Measurements from ENCODE around the gene FN3K. TPM values are rescaled to one million over a fixed set of nuclear protein-coding genes. Genes with fewer than 3 reads are reported as not detected.

FN3K gene
- total and polyA plus RNA-seq, 3 experiments from 2014 or later: 0.79 to 2.3 (median 1.3) TPM

- POLR2A ChIA-PET: no interaction called here
- Histone ChIP-seq H3K9me3 (ENCODE audit: low read length) (no peaks in the 10 kb centered on the region), H3K27ac (ENCODE audit: low read depth, low read length) (no peak overlapping the region), H3K4me1 (ENCODE audit: insufficient read depth, low read length) (no peaks in the 10 kb centered on the region), H3K27me3 (ENCODE audit: insufficient read depth, low read length, poor library complexity, severe bottlenecking) (no peaks in the 10 kb centered on the region), H3K4me3 (ENCODE audit: low read length) (no peak overlapping the region), H3K36me3 (ENCODE audit: insufficient read depth, low read length) (peaks cover 13% of the 10 kb centered on the region)
- CTCF ChIA-PET: no interaction called here
- Mint-ChIP-seq H3K36me3 (peaks cover 0 to 46% (median 7%) of the 10 kb centered on the region in 3 donors), H3K4me3 (no peak overlapping the region), H3K4me1 (peaks cover 7 to 18% (median 13%) of the 10 kb centered on the region in 3 donors), H3K9me3 (no peaks in the 10 kb centered on the region), H3K27ac (peak overlapping the region in 2 of 8 donors; percentile 8 to 29), H3K27me3 (no peaks in the 10 kb centered on the region)
- DNase-seq: no peak
Observed at GRCh38 chr17:82787081-82787848, 51.9 kb downstream of the FN3K start.

GRCh38 chr17:82788206-82789001 lies 53.0 kb downstream of the FN3K start:
- peak overlapping the region in 4 of 8 donors; percentile 7 to 70 (median 28) for H3K27ac Mint-ChIP-seq
- Histone ChIP-seq H3K36me3 (ENCODE audit: insufficient read depth, low read length) (peaks cover 12% of the 10 kb centered on the region), H3K27ac (ENCODE audit: low read depth, low read length) (no peak overlapping the region), H3K27me3 (ENCODE audit: insufficient read depth, low read length, poor library complexity, severe bottlenecking) (no peaks in the 10 kb centered on the region), H3K4me1 (ENCODE audit: insufficient read depth, low read length) (no peaks in the 10 kb centered on the region), H3K9me3 (ENCODE audit: low read length) (no peaks in the 10 kb centered on the region), H3K4me3 (ENCODE audit: low read length) (no peak overlapping the region)
- no peak overlapping the region for H3K4me3 Mint-ChIP-seq
- ChIA-PET POLR2A (no interaction called here), CTCF (interaction anchor here (1.2 kb wide), 1 partner anchor 12 kb away, joined by 3 read pairs; no protein-coding TSS in a partner anchor)
- no peaks in the 10 kb centered on the region for H3K27me3 Mint-ChIP-seq
- peaks cover 5 to 14% (median 12%) of the 10 kb centered on the region in 3 donors for H3K4me1 Mint-ChIP-seq
- H3K9me3 Mint-ChIP-seq: no peaks in the 10 kb centered on the region
- peaks cover 0 to 40% (median 8%) of the 10 kb centered on the region in 3 donors for H3K36me3 Mint-ChIP-seq
- no peak for DNase-seq

GRCh38 chr17:82789051-82789592 lies 53.7 kb downstream of the FN3K start:
- H3K36me3 Mint-ChIP-seq: peaks cover 0 to 36% (median 8%) of the 10 kb centered on the region in 3 donors
- peaks cover 5 to 14% (median 12%) of the 10 kb centered on the region in 3 donors for H3K4me1 Mint-ChIP-seq
- H3K27me3 Mint-ChIP-seq: no peaks in the 10 kb centered on the region
- ChIA-PET POLR2A (no interaction called here), CTCF (interaction anchor here (1.2 kb wide), 1 partner anchor 12 kb away, joined by 3 read pairs; no protein-coding TSS in a partner anchor)
- no peaks in the 10 kb centered on the region for H3K9me3 ChIP-seq (ENCODE audit: low read length)
- no peaks in the 10 kb centered on the region for H3K4me1 ChIP-seq (ENCODE audit: insufficient read depth, low read length)
- H3K9me3 Mint-ChIP-seq: no peaks in the 10 kb centered on the region
- H3K36me3 ChIP-seq (ENCODE audit: insufficient read depth, low read length): peaks cover 6% of the 10 kb centered on the region
- H3K4me3 Mint-ChIP-seq: no peak overlapping the region
- H3K27ac Mint-ChIP-seq: peak overlapping the region in 3 of 8 donors; percentile 7 to 70 (median 30)
- H3K27me3 ChIP-seq (ENCODE audit: insufficient read depth, low read length, poor library complexity, severe bottlenecking): no peaks in the 10 kb centered on the region
- DNase-seq: no peak
- no peak overlapping the region for H3K4me3 ChIP-seq (ENCODE audit: low read length)
- no peak overlapping the region for H3K27ac ChIP-seq (ENCODE audit: low read depth, low read length)

GRCh38 chr17:82789806-82790205 lies 54.4 kb downstream of the FN3K start:
- Histone ChIP-seq H3K36me3 (ENCODE audit: insufficient read depth, low read length) (no peaks in the 10 kb centered on the region), H3K27me3 (ENCODE audit: insufficient read depth, low read length, poor library complexity, severe bottlenecking) (no peaks in the 10 kb centered on the region), H3K4me1 (ENCODE audit: insufficient read depth, low read length) (no peaks in the 10 kb centered on the region), H3K27ac (ENCODE audit: low read depth, low read length) (no peak overlapping the region), H3K9me3 (ENCODE audit: low read length) (no peaks in the 10 kb centered on the region), H3K4me3 (ENCODE audit: low read length) (no peak overlapping the region)
- no peak for DNase-seq
- Mint-ChIP-seq H3K4me1 (peaks cover 5 to 14% (median 12%) of the 10 kb centered on the region in 3 donors), H3K36me3 (peaks cover 0 to 30% (median 8%) of the 10 kb centered on the region in 3 donors), H3K9me3 (no peaks in the 10 kb centered on the region), H3K27ac (peak overlapping the region in 3 of 8 donors; percentile 17 to 80 (median 63)), H3K27me3 (no peaks in the 10 kb centered on the region), H3K4me3 (no peak overlapping the region)
- CTCF ChIA-PET: no interaction called here
- POLR2A ChIA-PET: no interaction called here

- H3K27ac Mint-ChIP-seq: peak overlapping the region in 1 of 8 donors; percentile 45
- no peaks in the 10 kb centered on the region for H3K9me3 ChIP-seq (ENCODE audit: low read length)
- H3K27ac ChIP-seq (ENCODE audit: low read depth, low read length): no peak overlapping the region
- CTCF ChIA-PET: no interaction called here
- H3K4me3 ChIP-seq (ENCODE audit: low read length): no peak overlapping the region
- no peak overlapping the region for H3K4me3 Mint-ChIP-seq
- no peaks in the 10 kb centered on the region for H3K27me3 Mint-ChIP-seq
- peaks cover 5 to 14% (median 12%) of the 10 kb centered on the region in 3 donors for H3K4me1 Mint-ChIP-seq
- no peaks in the 10 kb centered on the region for H3K4me1 ChIP-seq (ENCODE audit: insufficient read depth, low read length)
- no peaks in the 10 kb centered on the region for H3K9me3 Mint-ChIP-seq
- H3K36me3 Mint-ChIP-seq: peaks cover 0 to 33% (median 10%) of the 10 kb centered on the region in 3 donors
- DNase-seq: no peak
- H3K36me3 ChIP-seq (ENCODE audit: insufficient read depth, low read length): no peaks in the 10 kb centered on the region
- H3K27me3 ChIP-seq (ENCODE audit: insufficient read depth, low read length, poor library complexity, severe bottlenecking): no peaks in the 10 kb centered on the region
- POLR2A ChIA-PET: no interaction called here
Observed at GRCh38 chr17:82790391-82790790, 55.0 kb downstream of the FN3K start.

- H3K27ac ChIP-seq (ENCODE audit: low read depth, low read length): no peak overlapping the region
- peaks cover 5 to 14% (median 12%) of the 10 kb centered on the region in 3 donors for H3K4me1 Mint-ChIP-seq
- no peaks in the 10 kb centered on the region for H3K36me3 ChIP-seq (ENCODE audit: insufficient read depth, low read length)
- peak overlapping the region in 2 of 8 donors; percentile 11 to 33 for H3K27ac Mint-ChIP-seq
- H3K4me3 Mint-ChIP-seq: no peak overlapping the region
- H3K27me3 ChIP-seq (ENCODE audit: insufficient read depth, low read length, poor library complexity, severe bottlenecking): no peaks in the 10 kb centered on the region
- ChIA-PET POLR2A (no interaction called here), CTCF (interaction anchor here (2.1 kb wide), 1 partner anchor 10 kb away, joined by 4 read pairs; no protein-coding TSS in a partner anchor)
- no peaks in the 10 kb centered on the region for H3K4me1 ChIP-seq (ENCODE audit: insufficient read depth, low read length)
- peaks cover 0 to 35% (median 12%) of the 10 kb centered on the region in 3 donors for H3K36me3 Mint-ChIP-seq
- no peaks in the 10 kb centered on the region for H3K27me3 Mint-ChIP-seq
- H3K9me3 ChIP-seq (ENCODE audit: low read length): no peaks in the 10 kb centered on the region
- H3K4me3 ChIP-seq (ENCODE audit: low read length): no peak overlapping the region
- H3K9me3 Mint-ChIP-seq: no peaks in the 10 kb centered on the region
- no peak for DNase-seq
Observed at GRCh38 chr17:82791532-82791931, 56.1 kb downstream of the FN3K start.

- H3K36me3 ChIP-seq (ENCODE audit: insufficient read depth, low read length): no peaks in the 10 kb centered on the region
- no peak for DNase-seq
- no peak overlapping the region for H3K27ac ChIP-seq (ENCODE audit: low read depth, low read length)
- H3K4me3 Mint-ChIP-seq: no peak overlapping the region
- ChIA-PET POLR2A (no interaction called here), CTCF (interaction anchor here (1.4 kb wide), 1 partner anchor 132 kb away, joined by 3 read pairs; no protein-coding TSS in a partner anchor)
- no peaks in the 10 kb centered on the region for H3K9me3 ChIP-seq (ENCODE audit: low read length)
- no peaks in the 10 kb centered on the region for H3K9me3 Mint-ChIP-seq
- H3K27ac Mint-ChIP-seq: peak overlapping the region in 1 of 8 donors; percentile 36
- no peaks in the 10 kb centered on the region for H3K27me3 ChIP-seq (ENCODE audit: insufficient read depth, low read length, poor library complexity, severe bottlenecking)
- H3K4me1 Mint-ChIP-seq: peaks cover 3 to 5% (median 4%) of the 10 kb centered on the region in 3 donors
- H3K4me3 ChIP-seq (ENCODE audit: low read length): no peak overlapping the region
- H3K27me3 Mint-ChIP-seq: no peaks in the 10 kb centered on the region
- H3K4me1 ChIP-seq (ENCODE audit: insufficient read depth, low read length): no peaks in the 10 kb centered on the region
- H3K36me3 Mint-ChIP-seq: peaks cover 0 to 42% (median 9%) of the 10 kb centered on the region in 3 donors
Observed at GRCh38 chr17:82793974-82794630, 58.7 kb downstream of the FN3K start.

Measured in CD8-positive, alpha-beta memory T cell (primary cell).